ENCODE measurements around the gene TBCE. TPM values are rescaled to one million over a fixed set of nuclear protein-coding genes. Genes with fewer than 3 reads are reported as not detected.

The TBCE gene
- total RNA-seq, 1 experiment from 2014 or later = 41.0 TPM

- Histone ChIP-seq H3K9ac (ENCODE audit: low read length) (no peak overlapping the region), H3K4me2 (ENCODE audit: low read length) (no peak overlapping the region), H3K27ac (ENCODE audit: low read length) (no peak overlapping the region), H3K4me3 (ENCODE audit: low read length) (no peak overlapping the region), H3K79me2 (ENCODE audit: low read length) (no peaks in the 10 kb centered on the region), H2AFZ (ENCODE audit: low read length) (no peak overlapping the region), H3K27me3 (ENCODE audit: low read length) (no peaks in the 10 kb centered on the region), H4K20me1 (ENCODE audit: low read length) (no peaks in the 10 kb centered on the region), H3K9me3 (ENCODE audit: low read length) (no peaks in the 10 kb centered on the region), H3K9me2 (replicated peaks; ENCODE audit: low read length) (no peaks in the 10 kb centered on the region), H3K36me3 (ENCODE audit: low read depth, low read length) (peaks cover 31% of the 10 kb centered on the region; the same call in 1 of the 2 replicates), H3K4me1 (ENCODE audit: insufficient read depth, low read length) (no peaks in the 10 kb centered on the region), H3F3A (ENCODE audit: low read length, unreplicated experiment) (no peaks in the 10 kb centered on the region)
- CTCF ChIA-PET = no interaction called here
- DNase-seq = peak; percentile 8
- POLR2A ChIA-PET (ENCODE audit: unreplicated experiment) = no interaction called here
- ATAC-seq = no peak
- TF ChIP-seq EZH2 (IDR thresholded peaks at IDR 0.05; ENCODE audit: low read length, unreplicated experiment) = no peak
- TF ChIP-seq, protein P1, sequence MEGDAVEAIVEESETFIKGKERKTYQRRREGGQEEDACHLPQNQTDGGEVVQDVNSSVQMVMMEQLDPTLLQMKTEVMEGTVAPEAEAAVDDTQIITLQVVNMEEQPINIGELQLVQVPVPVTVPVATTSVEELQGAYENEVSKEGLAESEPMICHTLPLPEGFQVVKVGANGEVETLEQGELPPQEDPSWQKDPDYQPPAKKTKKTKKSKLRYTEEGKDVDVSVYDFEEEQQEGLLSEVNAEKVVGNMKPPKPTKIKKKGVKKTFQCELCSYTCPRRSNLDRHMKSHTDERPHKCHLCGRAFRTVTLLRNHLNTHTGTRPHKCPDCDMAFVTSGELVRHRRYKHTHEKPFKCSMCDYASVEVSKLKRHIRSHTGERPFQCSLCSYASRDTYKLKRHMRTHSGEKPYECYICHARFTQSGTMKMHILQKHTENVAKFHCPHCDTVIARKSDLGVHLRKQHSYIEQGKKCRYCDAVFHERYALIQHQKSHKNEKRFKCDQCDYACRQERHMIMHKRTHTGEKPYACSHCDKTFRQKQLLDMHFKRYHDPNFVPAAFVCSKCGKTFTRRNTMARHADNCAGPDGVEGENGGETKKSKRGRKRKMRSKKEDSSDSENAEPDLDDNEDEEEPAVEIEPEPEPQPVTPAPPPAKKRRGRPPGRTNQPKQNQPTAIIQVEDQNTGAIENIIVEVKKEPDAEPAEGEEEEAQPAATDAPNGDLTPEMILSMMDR (conservative IDR thresholded peaks at IDR 0.05; ENCODE audit: low read depth, low read length) = no peak
- TF ChIP-seq EZH2phosphoT487 (IDR thresholded peaks at IDR 0.05; ENCODE audit: borderline replicate concordance, low read length) = no peak
- no TSS peak for BruUV-seq (replicated peaks)
- intact Hi-C loops (cut with micrococcal nuclease) = no loop called here
Observed at GRCh38 chr1:235450433-235450832, 83.2 kb downstream of the TBCE start.

GRCh38 chr1:235450886-235451483 lies 83.8 kb downstream of the TBCE start:
- no peaks in the 10 kb centered on the region for H3K79me2 ChIP-seq (ENCODE audit: low read length)
- H3K4me3 ChIP-seq (ENCODE audit: low read length) = no peak overlapping the region
- no peaks in the 10 kb centered on the region for H3F3A ChIP-seq (ENCODE audit: low read length, unreplicated experiment)
- POLR2A ChIA-PET (ENCODE audit: unreplicated experiment) = no interaction called here
- no TSS peak for BruUV-seq (replicated peaks)
- no peak overlapping the region for H3K27ac ChIP-seq (ENCODE audit: low read length)
- peaks cover 31% of the 10 kb centered on the region; the same call in 1 of the 2 replicates for H3K36me3 ChIP-seq (ENCODE audit: low read depth, low read length)
- DNase-seq = no peak
- no peaks in the 10 kb centered on the region for H4K20me1 ChIP-seq (ENCODE audit: low read length)
- intact Hi-C loops (cut with micrococcal nuclease) = no loop called here
- no peak overlapping the region for H3K4me2 ChIP-seq (ENCODE audit: low read length)
- H3K4me1 ChIP-seq (ENCODE audit: insufficient read depth, low read length) = no peaks in the 10 kb centered on the region
- ATAC-seq = no peak
- no peaks in the 10 kb centered on the region for H3K27me3 ChIP-seq (ENCODE audit: low read length)
- no peak overlapping the region for H3K9ac ChIP-seq (ENCODE audit: low read length)
- no peaks in the 10 kb centered on the region for H3K9me3 ChIP-seq (ENCODE audit: low read length)
- no peak overlapping the region for H2AFZ ChIP-seq (ENCODE audit: low read length)
- no peaks in the 10 kb centered on the region for H3K9me2 ChIP-seq (replicated peaks; ENCODE audit: low read length)
- TF ChIP-seq EZH2phosphoT487 (IDR thresholded peaks at IDR 0.05; ENCODE audit: borderline replicate concordance, low read length) (no peak), EZH2 (IDR thresholded peaks at IDR 0.05; ENCODE audit: low read length, unreplicated experiment) (no peak)
- TF ChIP-seq, protein P1 (conservative IDR thresholded peaks at IDR 0.05; ENCODE audit: low read depth, low read length) = no peak
- CTCF ChIA-PET = no interaction called here

DNA sequence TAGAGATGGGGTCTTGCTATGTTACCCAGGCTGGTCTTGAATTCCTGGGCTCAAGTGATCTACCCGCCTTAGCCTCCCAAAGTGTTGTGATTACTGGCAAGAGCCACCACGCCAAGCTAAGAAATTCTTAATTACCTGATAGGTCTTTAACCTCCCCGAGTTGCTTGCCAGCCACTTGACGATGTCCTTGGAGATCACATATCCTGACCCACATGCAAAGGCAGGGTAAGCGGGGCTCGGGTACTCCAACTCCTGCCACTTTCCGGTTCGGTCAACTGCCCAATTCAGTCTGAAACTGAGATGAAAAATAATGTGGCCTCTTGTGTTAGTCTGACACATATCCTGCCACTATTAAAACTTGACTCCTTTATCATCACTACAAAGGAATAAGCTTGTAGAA lies 86.8 kb downstream of the TBCE start:
- CTCF ChIA-PET = no interaction called here

More for the DNA sequence above, 86.8 kb downstream of the TBCE start:
- TF ChIP-seq, protein P1 (conservative IDR thresholded peaks at IDR 0.05; ENCODE audit: low read depth, low read length) = no peak
- TF ChIP-seq EZH2phosphoT487 (IDR thresholded peaks at IDR 0.05; ENCODE audit: borderline replicate concordance, low read length) (no peak), EZH2 (IDR thresholded peaks at IDR 0.05; ENCODE audit: low read length, unreplicated experiment) (no peak)
- intact Hi-C loops (cut with micrococcal nuclease) = no loop called here
- Histone ChIP-seq H3K9me3 (ENCODE audit: low read length) (no peaks in the 10 kb centered on the region), H3K4me3 (ENCODE audit: low read length) (no peak overlapping the region), H3K79me2 (ENCODE audit: low read length) (no peaks in the 10 kb centered on the region), H3F3A (ENCODE audit: low read length, unreplicated experiment) (no peaks in the 10 kb centered on the region), H4K20me1 (ENCODE audit: low read length) (no peaks in the 10 kb centered on the region), H3K36me3 (ENCODE audit: low read depth, low read length) (peaks cover 19% of the 10 kb centered on the region; the same call in 1 of the 2 replicates), H2AFZ (ENCODE audit: low read length) (no peak overlapping the region), H3K4me1 (ENCODE audit: insufficient read depth, low read length) (no peaks in the 10 kb centered on the region), H3K27me3 (ENCODE audit: low read length) (no peaks in the 10 kb centered on the region), H3K27ac (ENCODE audit: low read length) (no peak overlapping the region), H3K9ac (ENCODE audit: low read length) (no peak overlapping the region), H3K4me2 (ENCODE audit: low read length) (no peak overlapping the region), H3K9me2 (replicated peaks; ENCODE audit: low read length) (no peaks in the 10 kb centered on the region)
- ATAC-seq = no peak
- BruUV-seq (replicated peaks) = no TSS peak
- POLR2A ChIA-PET (ENCODE audit: unreplicated experiment) = interaction anchor here (0.8 kb wide), 1 partner anchor 87 kb away, joined by 5 read pairs; the partner anchor contains the start of gene TBCE
- DNase-seq = no peak

All from PC-3 (cell line).